Natural killer cell treated with Interleukin-12 subunit alpha and Interleukin-12 subunit beta and Interleukin-15 and Interleukin-18, amount 100 ng/mL, for 72 hours (primary cell): ENCODE data around the gene FAM72D. TPM values are rescaled to one million over a fixed set of nuclear protein-coding genes. Genes with fewer than 3 reads are reported as not detected.
"Not testable (repeated sequence)": the region's sequence is repeated elsewhere in the genome, so short reads cannot be mapped to it uniquely, and the experiment has no call there.

Source experiments
- ATAC-seq, 2 donors: fragments of 150-1000 bp; cut with Tn5 transposase in 1 of 2; sonication (Bioruptor Pico), chemical (Tn5 transposase) in 1 of 2; 2 replicates each; pipeline ENCODE4 v1.10.0; 2021
- DNase-seq: peaks from one replicate; pipeline ENCODE4 v3.0.0; 2022; ENCODE audit warnings: low spot score
- H3K27ac Mint-ChIP-seq, 2 donors: 1 replicate in 1 of 2; 2 replicates in 1 of 2; pipeline ENCODE4 v1.8.0; 2022; ENCODE audit warnings: mixed read lengths in 2 of 2, mild to moderate bottlenecking in 1 of 2, moderate library complexity in 1 of 2
- H3K27me3 Mint-ChIP-seq, 2 donors: 1 replicate in 1 of 2; 2 replicates in 1 of 2; pipeline ENCODE4 v1.8.0; 2022; ENCODE audit warnings: mixed read lengths in 2 of 2
- H3K36me3 Mint-ChIP-seq: one replicate; pipeline ENCODE4 v1.8.0; 2022; ENCODE audit warnings: mixed read lengths
- H3K4me1 Mint-ChIP-seq, 2 donors: 1 replicate in 1 of 2; 2 replicates in 1 of 2; pipeline ENCODE4 v1.8.0; 2022; ENCODE audit warnings: low read depth in 2 of 2, mixed read lengths in 2 of 2, mild to moderate bottlenecking in 1 of 2
- H3K4me3 Mint-ChIP-seq: one replicate; pipeline ENCODE4 v1.8.0; 2022; ENCODE audit warnings: mixed read lengths
- H3K9me3 Mint-ChIP-seq: 2 replicates; pipeline ENCODE4 v1.8.0; 2022; ENCODE audit warnings: mixed read lengths
- total RNA-seq, 2 donors: library from RNA; stranded (reverse); gene quantifications; one replicate each; pipeline ENCODE4 v1.2.3, GENCODE V29; 2022

The FAM72D gene
- total RNA-seq, 2 donors from 2014 or later: 10.1 to 10.5 TPM

- not testable (repeated sequence) for H3K36me3 Mint-ChIP-seq, H3K4me1 Mint-ChIP-seq, H3K9me3 Mint-ChIP-seq, H3K27ac Mint-ChIP-seq, ATAC-seq, H3K27me3 Mint-ChIP-seq, DNase-seq, H3K4me3 Mint-ChIP-seq
Measured at GRCh38 chr1:145115587-145116493, 20.1 kb downstream of the FAM72D start.

- not testable (repeated sequence) for H3K27me3 Mint-ChIP-seq, H3K9me3 Mint-ChIP-seq, DNase-seq, H3K4me3 Mint-ChIP-seq, H3K36me3 Mint-ChIP-seq, H3K27ac Mint-ChIP-seq, H3K4me1 Mint-ChIP-seq
- ATAC-seq: peak; percentile 61 to 71
Measured at GRCh38 chr1:145119842-145120241, 24.1 kb downstream of the FAM72D start.

GRCh38 chr1:145122344-145123061, 26.7 kb downstream of the FAM72D start:
- H3K27ac Mint-ChIP-seq, ATAC-seq, H3K9me3 Mint-ChIP-seq: not testable (repeated sequence)

GRCh38 chr1:145123062-145123395, 27.3 kb downstream of the FAM72D start:
- not testable (repeated sequence) for H3K27me3 Mint-ChIP-seq, ATAC-seq, H3K36me3 Mint-ChIP-seq, DNase-seq, H3K4me1 Mint-ChIP-seq, H3K27ac Mint-ChIP-seq, H3K9me3 Mint-ChIP-seq, H3K4me3 Mint-ChIP-seq

More at GRCh38 chr1:145122344-145123061, 26.7 kb downstream of the FAM72D start:
- not testable (repeated sequence) for H3K4me3 Mint-ChIP-seq, H3K36me3 Mint-ChIP-seq, DNase-seq, H3K4me1 Mint-ChIP-seq, H3K27me3 Mint-ChIP-seq

GRCh38 chr1:145123992-145124641, 28.3 kb downstream of the FAM72D start:
- ATAC-seq, H3K27ac Mint-ChIP-seq, H3K9me3 Mint-ChIP-seq, H3K36me3 Mint-ChIP-seq, H3K4me3 Mint-ChIP-seq, DNase-seq, H3K27me3 Mint-ChIP-seq, H3K4me1 Mint-ChIP-seq: not testable (repeated sequence)

- not testable (repeated sequence) for DNase-seq
Measured at GRCh38 chr1:145125112-145125511, 29.3 kb downstream of the FAM72D start.

GRCh38 chr1:145127144-145127543, 31.4 kb downstream of the FAM72D start:
- H3K9me3 Mint-ChIP-seq, H3K27ac Mint-ChIP-seq, H3K4me1 Mint-ChIP-seq, H3K4me3 Mint-ChIP-seq, ATAC-seq, H3K36me3 Mint-ChIP-seq, DNase-seq, H3K27me3 Mint-ChIP-seq: not testable (repeated sequence)

More at GRCh38 chr1:145125112-145125511, 29.3 kb downstream of the FAM72D start:
- H3K4me3 Mint-ChIP-seq, H3K4me1 Mint-ChIP-seq, H3K27me3 Mint-ChIP-seq, H3K9me3 Mint-ChIP-seq, H3K27ac Mint-ChIP-seq, ATAC-seq, H3K36me3 Mint-ChIP-seq: not testable (repeated sequence)

- H3K36me3 Mint-ChIP-seq, H3K27ac Mint-ChIP-seq, H3K9me3 Mint-ChIP-seq, ATAC-seq, H3K4me1 Mint-ChIP-seq, H3K4me3 Mint-ChIP-seq, H3K27me3 Mint-ChIP-seq, DNase-seq: not testable (repeated sequence)
Measured at GRCh38 chr1:145128697-145129469, 33.1 kb downstream of the FAM72D start.

GRCh38 chr1:145134476-145134875, 38.7 kb downstream of the FAM72D start:
- ATAC-seq, H3K9me3 Mint-ChIP-seq, DNase-seq, H3K4me1 Mint-ChIP-seq, H3K27me3 Mint-ChIP-seq, H3K27ac Mint-ChIP-seq, H3K4me3 Mint-ChIP-seq, H3K36me3 Mint-ChIP-seq: not testable (repeated sequence)

- not testable (repeated sequence) for H3K4me1 Mint-ChIP-seq, H3K36me3 Mint-ChIP-seq, H3K9me3 Mint-ChIP-seq, H3K27ac Mint-ChIP-seq, ATAC-seq, DNase-seq, H3K27me3 Mint-ChIP-seq, H3K4me3 Mint-ChIP-seq
Measured at GRCh38 chr1:145140549-145140948, 44.8 kb downstream of the FAM72D start.

GRCh38 chr1:145144264-145144913, 48.6 kb downstream of the FAM72D start:
- H3K27ac Mint-ChIP-seq, H3K9me3 Mint-ChIP-seq, DNase-seq, H3K4me1 Mint-ChIP-seq, H3K27me3 Mint-ChIP-seq, H3K4me3 Mint-ChIP-seq, H3K36me3 Mint-ChIP-seq, ATAC-seq: not testable (repeated sequence)

GRCh38 chr1:145146308-145146707, 50.5 kb downstream of the FAM72D start:
- H3K9me3 Mint-ChIP-seq, H3K27ac Mint-ChIP-seq, H3K4me1 Mint-ChIP-seq, H3K4me3 Mint-ChIP-seq, DNase-seq, H3K36me3 Mint-ChIP-seq, ATAC-seq, H3K27me3 Mint-ChIP-seq: not testable (repeated sequence)

- not testable (repeated sequence) for DNase-seq, H3K27me3 Mint-ChIP-seq, H3K4me1 Mint-ChIP-seq, H3K9me3 Mint-ChIP-seq, H3K4me3 Mint-ChIP-seq, H3K27ac Mint-ChIP-seq, H3K36me3 Mint-ChIP-seq
- ATAC-seq: peak in 1 of 2 donors; percentile 51
Measured at GRCh38 chr1:145147172-145147571, 51.4 kb downstream of the FAM72D start.
